SU-DHL-6 (cell line): Measurements from ENCODE around the gene SEMA4C.

Source experiments
- EZH2phosphoT487 ChIP-seq: fragments of 200-600 bp; sonication (generic), shearing (Covaris generic); conservative IDR thresholded peaks from 2 replicates; pipeline ENCODE4 v1.6.1; 2018; ENCODE audit warnings: mild to moderate bottlenecking, antibody characterized with exemption, low read length, moderate library complexity, mixed read lengths
- TF ChIP-seq, protein P1 (sequence below): fragments of 200-600 bp; sonication (generic); IDR thresholded peaks from one replicate; pipeline ENCODE4 v1.5.1; 2017; ENCODE audit warnings: antibody characterized with exemption, mild to moderate bottlenecking, low read length, moderate library complexity; ENCODE audit not compliant: insufficient read depth, poor library complexity, severe bottlenecking

DNA sequence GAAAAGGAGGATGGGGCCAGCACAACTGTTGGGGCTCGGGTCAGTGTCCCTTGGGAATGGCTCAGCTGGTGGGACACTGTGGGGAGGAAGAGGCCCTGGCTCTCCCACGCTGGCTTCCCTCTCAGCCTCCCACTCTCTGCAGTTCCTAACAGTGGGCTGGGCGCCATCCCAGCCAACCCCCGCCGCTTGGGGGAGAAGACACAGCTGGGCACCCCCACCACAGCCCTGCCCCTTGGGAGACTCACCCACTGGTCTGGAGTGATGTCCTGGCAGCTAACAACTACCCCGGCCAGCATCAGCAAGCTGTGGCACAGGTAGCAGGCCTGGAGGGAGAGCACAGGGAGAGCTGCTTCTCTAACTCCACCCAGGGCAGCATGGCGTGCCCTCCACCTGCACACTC is 8.3 kb upstream of the SEMA4C start:
- TF ChIP-seq, protein P1, sequence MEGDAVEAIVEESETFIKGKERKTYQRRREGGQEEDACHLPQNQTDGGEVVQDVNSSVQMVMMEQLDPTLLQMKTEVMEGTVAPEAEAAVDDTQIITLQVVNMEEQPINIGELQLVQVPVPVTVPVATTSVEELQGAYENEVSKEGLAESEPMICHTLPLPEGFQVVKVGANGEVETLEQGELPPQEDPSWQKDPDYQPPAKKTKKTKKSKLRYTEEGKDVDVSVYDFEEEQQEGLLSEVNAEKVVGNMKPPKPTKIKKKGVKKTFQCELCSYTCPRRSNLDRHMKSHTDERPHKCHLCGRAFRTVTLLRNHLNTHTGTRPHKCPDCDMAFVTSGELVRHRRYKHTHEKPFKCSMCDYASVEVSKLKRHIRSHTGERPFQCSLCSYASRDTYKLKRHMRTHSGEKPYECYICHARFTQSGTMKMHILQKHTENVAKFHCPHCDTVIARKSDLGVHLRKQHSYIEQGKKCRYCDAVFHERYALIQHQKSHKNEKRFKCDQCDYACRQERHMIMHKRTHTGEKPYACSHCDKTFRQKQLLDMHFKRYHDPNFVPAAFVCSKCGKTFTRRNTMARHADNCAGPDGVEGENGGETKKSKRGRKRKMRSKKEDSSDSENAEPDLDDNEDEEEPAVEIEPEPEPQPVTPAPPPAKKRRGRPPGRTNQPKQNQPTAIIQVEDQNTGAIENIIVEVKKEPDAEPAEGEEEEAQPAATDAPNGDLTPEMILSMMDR, result no peak
- TF ChIP-seq EZH2phosphoT487, result no peak
